Measurements from ENCODE around the gene NPDC1. TPM values are rescaled to one million over a fixed set of nuclear protein-coding genes. Genes with fewer than 3 reads are reported as not detected.
"Not testable (repeated sequence)": the region's sequence is repeated elsewhere in the genome, so short reads cannot be mapped to it uniquely, and the experiment has no call there.

NPDC1 gene
- total RNA-seq, 1 donor from 2014 or later, result 47.7 TPM

DNA sequence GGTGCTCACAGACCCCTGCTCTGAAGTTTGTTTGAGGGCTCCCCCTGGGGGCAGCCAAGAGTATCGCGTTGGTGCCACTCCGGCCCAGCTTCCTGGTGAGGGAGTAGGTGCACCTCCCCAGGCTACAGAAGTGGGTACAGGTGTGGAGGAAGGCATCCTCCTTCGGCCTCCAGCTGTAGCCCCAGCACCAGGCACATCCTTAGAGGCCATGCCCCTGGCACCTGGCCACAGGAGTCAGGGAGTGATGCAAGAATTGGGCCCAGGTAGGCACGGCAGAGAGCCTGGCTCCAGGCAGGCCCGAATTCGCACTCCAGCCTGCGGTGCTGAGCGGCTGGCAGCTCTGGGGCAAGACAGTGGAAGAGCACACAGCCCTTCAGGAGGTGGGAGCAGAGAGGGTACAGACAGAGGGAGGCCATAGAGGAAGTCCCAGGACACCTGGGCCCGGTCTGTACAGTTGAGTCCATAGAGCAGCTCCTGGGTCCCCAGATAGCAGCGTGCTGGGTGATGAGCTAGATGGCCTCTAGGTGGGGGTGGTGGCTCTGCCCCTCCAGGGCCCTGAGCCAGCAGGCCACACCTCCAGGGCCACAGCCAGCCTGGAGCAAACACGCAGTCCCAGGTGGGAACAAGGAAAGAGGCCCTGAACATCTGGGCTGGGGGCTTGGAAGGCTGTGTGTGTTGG is 22.0 kb upstream of the NPDC1 start:
- DNase-seq (ENCODE audit: low read depth), result no peak
- TF ChIP-seq, protein P1, sequence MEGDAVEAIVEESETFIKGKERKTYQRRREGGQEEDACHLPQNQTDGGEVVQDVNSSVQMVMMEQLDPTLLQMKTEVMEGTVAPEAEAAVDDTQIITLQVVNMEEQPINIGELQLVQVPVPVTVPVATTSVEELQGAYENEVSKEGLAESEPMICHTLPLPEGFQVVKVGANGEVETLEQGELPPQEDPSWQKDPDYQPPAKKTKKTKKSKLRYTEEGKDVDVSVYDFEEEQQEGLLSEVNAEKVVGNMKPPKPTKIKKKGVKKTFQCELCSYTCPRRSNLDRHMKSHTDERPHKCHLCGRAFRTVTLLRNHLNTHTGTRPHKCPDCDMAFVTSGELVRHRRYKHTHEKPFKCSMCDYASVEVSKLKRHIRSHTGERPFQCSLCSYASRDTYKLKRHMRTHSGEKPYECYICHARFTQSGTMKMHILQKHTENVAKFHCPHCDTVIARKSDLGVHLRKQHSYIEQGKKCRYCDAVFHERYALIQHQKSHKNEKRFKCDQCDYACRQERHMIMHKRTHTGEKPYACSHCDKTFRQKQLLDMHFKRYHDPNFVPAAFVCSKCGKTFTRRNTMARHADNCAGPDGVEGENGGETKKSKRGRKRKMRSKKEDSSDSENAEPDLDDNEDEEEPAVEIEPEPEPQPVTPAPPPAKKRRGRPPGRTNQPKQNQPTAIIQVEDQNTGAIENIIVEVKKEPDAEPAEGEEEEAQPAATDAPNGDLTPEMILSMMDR (conservative IDR thresholded peaks at IDR 0.05; ENCODE audit: low read depth, low read length), result peak; percentile 79
- H3K4me3 ChIP-seq (ENCODE audit: low read depth, low read length), result no peak overlapping the region

DNA sequence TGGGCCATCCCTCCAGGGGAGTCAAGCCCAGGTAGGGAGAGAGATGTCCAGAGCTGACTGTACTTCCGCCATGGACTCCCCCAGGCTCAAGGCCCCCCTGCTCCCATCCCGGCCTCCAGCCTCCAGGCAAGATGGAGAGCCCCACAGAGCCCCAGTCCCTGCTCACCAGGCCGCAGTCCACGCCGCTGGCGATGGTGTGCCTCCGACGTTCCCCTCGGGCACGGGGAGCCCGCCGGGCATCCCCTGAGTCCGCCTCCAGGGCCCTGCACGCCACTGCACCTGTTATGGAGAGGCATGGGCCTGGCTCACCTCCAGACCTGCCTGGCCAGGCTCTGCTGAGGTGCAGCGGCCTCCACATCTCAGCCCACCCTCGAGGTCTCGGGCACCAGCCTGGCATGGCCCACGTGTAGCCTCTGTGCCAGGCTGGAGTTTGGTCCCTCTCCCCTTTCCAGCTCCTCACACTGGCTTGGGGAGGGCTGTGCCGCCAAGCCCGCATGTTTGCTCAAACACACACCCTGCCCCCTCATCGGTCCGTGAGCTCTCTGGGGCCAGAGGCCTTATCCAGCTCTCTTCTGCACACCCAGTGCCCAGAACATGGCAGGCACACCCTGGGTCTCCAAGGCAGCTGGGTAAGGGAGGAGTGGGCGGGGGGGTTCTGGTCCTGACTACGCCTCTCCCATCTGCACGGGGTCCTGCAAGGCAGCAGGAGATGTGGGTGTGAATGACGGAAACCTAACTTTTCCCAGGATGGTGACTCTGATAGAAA is 20.3 kb upstream of the NPDC1 start:
- TF ChIP-seq, protein P1 (conservative IDR thresholded peaks at IDR 0.05; ENCODE audit: low read depth, low read length), result no peak
- DNase-seq (ENCODE audit: low read depth), result no peak
- H3K4me3 ChIP-seq (ENCODE audit: low read depth, low read length), result no peak overlapping the region

DNA sequence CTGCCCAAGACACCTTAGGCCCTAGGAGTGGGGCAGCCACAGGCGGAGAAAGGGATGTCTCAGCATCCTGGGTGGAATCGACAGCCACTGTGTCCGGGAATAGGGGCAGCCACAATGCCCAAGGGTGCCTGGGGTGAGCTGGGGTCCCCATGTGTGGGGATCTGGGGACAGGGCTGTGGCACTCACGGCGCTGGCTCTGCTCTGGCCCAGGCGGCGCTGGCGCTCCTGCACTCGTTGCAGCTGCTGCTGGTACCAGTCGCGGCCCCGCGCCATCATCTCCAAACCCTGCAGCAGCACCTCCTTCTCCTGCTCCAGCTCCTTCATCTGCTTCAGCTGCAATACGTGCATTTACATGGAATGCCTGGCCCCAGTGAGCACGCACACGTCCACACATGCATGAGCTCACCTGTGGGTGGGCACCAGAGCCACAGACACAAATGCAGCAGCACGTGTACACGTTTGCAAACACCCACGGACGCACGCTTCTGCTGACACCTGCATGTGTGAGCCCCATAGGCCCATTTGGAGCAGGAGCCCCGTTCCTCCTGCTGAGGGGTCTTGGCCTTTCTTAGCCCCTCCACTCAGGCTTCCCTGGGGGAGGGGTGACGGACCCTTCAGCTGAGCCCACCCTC is 19.5 kb upstream of the NPDC1 start:
- no peak overlapping the region for H3K4me3 ChIP-seq (ENCODE audit: low read depth, low read length)
- no peak for DNase-seq (ENCODE audit: low read depth)
- TF ChIP-seq, protein P1 (conservative IDR thresholded peaks at IDR 0.05; ENCODE audit: low read depth, low read length), result no peak

DNA sequence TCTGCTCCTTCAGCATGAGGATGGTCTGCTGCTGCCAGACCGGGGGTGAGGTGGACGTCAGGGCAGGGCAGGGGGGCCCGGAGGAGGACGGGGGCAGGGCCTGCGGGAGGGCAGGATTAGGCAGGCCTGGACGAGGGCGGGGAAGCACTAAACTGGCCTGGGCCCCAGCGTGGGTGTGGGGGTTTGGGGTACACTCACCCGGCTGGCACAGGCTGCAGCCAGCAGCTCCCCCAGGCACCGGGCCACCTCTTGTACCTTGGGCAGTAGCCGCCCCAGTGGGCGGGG is 18.8 kb upstream of the NPDC1 start:
- no peak overlapping the region for H3K4me3 ChIP-seq (ENCODE audit: low read depth, low read length)
- TF ChIP-seq, protein P1 (conservative IDR thresholded peaks at IDR 0.05; ENCODE audit: low read depth, low read length), result no peak
- no peak for DNase-seq (ENCODE audit: low read depth)

DNA sequence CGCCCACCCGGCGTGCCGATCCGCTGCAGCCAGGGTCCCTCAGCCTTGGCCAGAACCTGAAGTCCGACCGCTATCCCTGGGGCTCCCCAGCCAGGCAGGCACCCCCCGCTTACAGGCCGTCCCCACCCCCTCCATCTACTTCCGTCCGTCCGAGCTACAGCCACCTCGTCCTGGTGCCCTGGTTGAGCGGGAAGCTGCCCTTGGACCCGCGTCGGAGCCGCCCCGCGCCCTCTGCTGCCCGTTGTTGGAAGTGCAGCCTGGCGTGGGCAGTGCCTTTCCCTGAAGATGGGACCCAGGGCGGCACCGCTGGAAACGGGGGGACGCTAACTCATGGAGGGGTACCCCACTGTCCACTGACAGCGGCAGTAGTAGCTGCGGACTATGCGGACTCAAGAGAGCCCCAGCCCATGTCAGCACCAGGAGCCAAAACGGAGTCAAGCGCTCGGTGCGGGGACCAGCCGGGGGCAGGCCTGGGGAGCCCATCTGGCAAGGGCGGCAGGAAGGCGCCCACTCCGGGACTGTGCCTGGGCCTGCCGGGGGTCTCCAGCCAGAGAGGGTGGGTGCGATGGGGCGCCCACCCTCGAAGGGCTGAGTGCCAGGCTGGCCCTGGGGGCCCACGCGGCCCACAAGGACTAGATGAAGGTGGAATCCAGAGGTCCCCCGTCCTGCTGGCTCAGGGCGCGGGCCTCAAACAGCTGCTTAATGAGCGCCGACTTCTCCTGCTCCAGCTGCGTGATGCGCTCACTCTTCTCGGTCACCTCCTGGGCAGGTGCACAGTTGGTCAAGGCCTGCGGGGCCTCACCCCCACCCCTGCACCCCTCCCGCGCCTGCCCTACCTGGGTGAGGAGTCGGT is 18.3 kb upstream of the NPDC1 start:
- no peak overlapping the region for H3K4me3 ChIP-seq (ENCODE audit: low read depth, low read length)
- TF ChIP-seq, protein P1 (conservative IDR thresholded peaks at IDR 0.05; ENCODE audit: low read depth, low read length), result peak; percentile 79
- DNase-seq (ENCODE audit: low read depth), result no peak

DNA sequence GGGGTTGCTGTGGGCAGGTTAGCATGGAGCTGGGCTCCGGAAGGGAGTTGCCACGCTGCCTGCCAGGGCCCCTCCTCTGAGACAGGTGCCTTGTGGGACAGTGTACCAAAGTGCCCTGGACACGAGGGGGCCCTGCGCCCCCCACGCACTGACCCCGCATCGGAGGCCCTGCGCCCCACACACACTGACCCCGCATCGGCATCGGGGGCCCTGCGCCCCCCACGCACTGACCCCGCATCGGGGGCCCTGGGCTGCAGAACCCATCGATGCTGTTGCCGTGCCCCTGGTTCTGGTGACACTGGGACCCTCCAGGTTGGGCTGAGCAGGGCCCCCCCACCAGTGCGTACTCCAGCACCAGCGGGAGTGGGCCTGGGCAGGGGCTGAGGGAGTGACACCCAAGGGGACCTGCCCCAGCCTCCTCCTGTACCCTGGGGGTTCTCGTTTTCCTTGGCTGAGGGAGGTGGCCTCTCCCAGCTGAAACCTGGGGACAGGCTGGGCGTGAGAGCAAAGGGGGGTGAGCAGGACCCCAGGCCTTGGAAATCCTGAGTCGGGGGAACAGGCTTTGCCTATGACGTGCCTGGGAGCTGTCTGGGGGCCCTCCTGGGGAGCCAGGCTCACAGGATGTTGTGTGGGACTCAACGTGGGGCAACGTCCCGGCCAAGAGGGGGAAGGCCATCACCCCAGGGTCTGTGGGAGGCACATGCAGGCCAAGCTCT is 17.5 kb upstream of the NPDC1 start:
- TF ChIP-seq, protein P1 (conservative IDR thresholded peaks at IDR 0.05; ENCODE audit: low read depth, low read length), result no peak
- no peak overlapping the region for H3K4me3 ChIP-seq (ENCODE audit: low read depth, low read length)
- DNase-seq (ENCODE audit: low read depth), result no peak

DNA sequence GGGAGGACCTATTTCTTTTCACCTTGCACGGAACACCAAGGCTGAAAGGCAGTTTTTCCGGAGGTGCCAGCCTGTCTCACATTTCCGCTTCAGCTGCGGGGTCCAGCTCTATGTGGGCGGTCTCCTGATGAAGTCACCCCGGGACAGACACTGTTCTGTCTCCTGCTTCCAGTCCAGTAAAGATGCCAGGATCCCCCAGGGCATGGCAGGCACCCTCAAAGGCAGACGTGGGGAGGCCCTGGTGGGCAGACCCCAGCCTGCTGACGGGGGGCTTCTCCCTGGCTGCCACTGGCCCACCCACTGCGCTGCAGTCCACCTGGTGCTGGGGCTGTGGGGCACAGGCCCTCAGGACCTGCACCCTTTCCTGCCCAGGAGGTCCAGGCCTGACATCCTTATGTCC is 16.8 kb upstream of the NPDC1 start:
- DNase-seq (ENCODE audit: low read depth); H3K4me3 ChIP-seq (ENCODE audit: low read depth, low read length): not testable (repeated sequence)
